Pancreas (tissue), 10 donors: ENCODE data around the gene TTC7B. TPM values are rescaled to one million over a fixed set of nuclear protein-coding genes. Genes with fewer than 3 reads are reported as not detected.

Experiments used
- ATAC-seq, 4 donors: fragments of 200-7000 bp; cut with Tn5 transposase; one replicate each; pipeline versions ENCODE4 v1.8.0 to v1.9.1; 2020; ENCODE audit warnings: mild to moderate bottlenecking in 4 of 4, moderate library complexity in 4 of 4
- DNase-seq, 6 donors: peaks; one replicate each; pipeline ENCODE4 v3.0.0-alpha.2; 2020
- FAIRE-seq: peaks from 2 replicates; lab custom pipeline; 2012; peaks lifted over from hg19 to GRCh38; lab: Jason Lieb, UNC
- H3K27ac ChIP-seq, 4 donors: fragments of 200-600 bp; sonication (generic); 1 replicate in 3 of 4; 2 replicates in 1 of 4; pipeline versions ENCODE4 v1.5.0 to v1.8.0; 2020
- H3K27me3 ChIP-seq, 4 donors: fragments of 200-600 bp; one replicate each; pipeline ENCODE4 v1.8.0; 2021
- H3K36me3 ChIP-seq, 3 donors: fragments of 200-600 bp; sonication (generic) in 1 of 3; one replicate each; pipeline versions ENCODE4 v1.5.0 to v1.8.0; 2020 to 2021
- H3K4me1 ChIP-seq, 3 donors: fragments of 200-600 bp; one replicate each; pipeline ENCODE4 v1.8.0; 2021
- H3K4me3 ChIP-seq, 4 donors: fragments of 200-600 bp; sonication (generic) in 2 of 4; one replicate each; pipeline versions ENCODE4 v1.5.0 to v1.8.0; 2020 to 2021
- H3K9me3 ChIP-seq, 4 donors: fragments of 200-600 bp; one replicate each; pipeline ENCODE4 v1.8.0; 2021
- CTCF ChIP-seq, 4 donors: fragments of 200-600 bp; sonication (generic) in 3 of 4; IDR thresholded peaks; one replicate each; pipeline versions ENCODE4 v1.5.0 to v1.8.0; 2021; ENCODE audit warnings: antibody characterized with exemption in 4 of 4
- WGBS, 2 donors: extraction: QIAGEN DNeasy Blood & Tissue Kit; methylation state at CpG; one replicate each; pipeline ENCODE4 v1.1.7; 2013; 5-methylcytosine and 5-hydroxymethylcytosine counted together
- intact Hi-C, 3 donors: fragments of 100-400 bp; cut with DNase I; formaldehyde crosslinking; loops; one replicate each; pipeline versions ENCODE4 v1.11.1 to v1.14.2; 2022
- polyA plus RNA-seq, 2 donors: library from polyadenylated mRNA; stranded (reverse); fragments of 200-250 nt; gene quantifications; one replicate each; pipeline ENCODE4 v1.2.3, GENCODE V29; 2013
- total RNA-seq, 6 donors: library from RNA; stranded (reverse); fragmentation: NEBNext Ultra II Directional in 4 of 6; extraction: Animal tissue kit (Norgen Biotek cat#: 25700) in 4 of 6; gene quantifications; one replicate each; pipeline versions ENCODE4 v1.2.1 to v1.2.4, GENCODE V29; 2021 to 2023
- donor health status: healthy with polysubstance abuse.
- donor health status: DM: no; HTN: no; CAD: no; lungs with moderate emphysema.
- donor health status: DM: no; HTN: no; CAD: no.
- donor health status: control.
- donor health status: control.
- donor health status: Bipolar disorder and iron deficiency.
- donor health status: DM: yes; HTN: yes; CAD: no.
- donor health status: DM: no; HTN: no; CAD: no.
- donor health status: DM: no; HTN: no; CAD: no.
- donor health status: DM: yes; HTN: yes; CAD: no.

Gene TTC7B
- total and polyA plus RNA-seq, 8 donors, result 8.9 to 39.6 (median 29.6) TPM

GRCh38 chr14:90740946-90741681 lies 75.1 kb downstream of the TTC7B start:
- H3K4me3 ChIP-seq, result no peak overlapping the region
- FAIRE-seq, result no peak
- no peaks in the 10 kb centered on the region for H3K27me3 ChIP-seq
- no peaks in the 10 kb centered on the region for H3K9me3 ChIP-seq
- 92 to 94% methylated on average over 12 of the region's 12 CpGs for WGBS, 2 donors
- no peak for TF ChIP-seq CTCF (IDR thresholded peaks at IDR 0.05)
- no peak for DNase-seq
- H3K4me1 ChIP-seq, result no peaks in the 10 kb centered on the region
- H3K27ac ChIP-seq, result no peak overlapping the region
- intact Hi-C loops, result no loop called here
- ATAC-seq, result no peak
- no peaks in the 10 kb centered on the region for H3K36me3 ChIP-seq

- TF ChIP-seq CTCF (IDR thresholded peaks at IDR 0.05), result no peak
- H3K9me3 ChIP-seq, result no peaks in the 10 kb centered on the region
- DNase-seq (peak in 2 of 6 donors; percentile 53 to 61), ATAC-seq (peak; percentile 83 to 96 (median 91)), FAIRE-seq (no peak)
- no peaks in the 10 kb centered on the region for H3K36me3 ChIP-seq
- no peaks in the 10 kb centered on the region for H3K27me3 ChIP-seq
- intact Hi-C loops, result no loop called here
- WGBS, 2 donors, result 27 to 36% methylated on average over 8 of the region's 8 CpGs
- peak overlapping the region in 2 of 4 donors; percentile 11 to 35 for H3K27ac ChIP-seq
- no peaks in the 10 kb centered on the region for H3K4me1 ChIP-seq
- H3K4me3 ChIP-seq, result no peak overlapping the region
Measured at GRCh38 chr14:90740081-90740480, 76.1 kb downstream of the TTC7B start.

GRCh38 chr14:90739318-90740068 lies 76.7 kb downstream of the TTC7B start:
- Histone ChIP-seq H3K27me3 (no peaks in the 10 kb centered on the region), H3K27ac (peak overlapping the region in 2 of 4 donors; percentile 11 to 35), H3K4me3 (no peak overlapping the region), H3K9me3 (no peaks in the 10 kb centered on the region), H3K4me1 (no peaks in the 10 kb centered on the region), H3K36me3 (no peaks in the 10 kb centered on the region)
- ATAC-seq (peak; percentile 18 to 47 (median 34)), FAIRE-seq (no peak), DNase-seq (no peak)
- no peak for TF ChIP-seq CTCF (IDR thresholded peaks at IDR 0.05)
- 70 to 71% methylated on average over 6 of the region's 6 CpGs for WGBS, 2 donors
- intact Hi-C loops, result no loop called here

- Histone ChIP-seq H3K36me3 (no peaks in the 10 kb centered on the region), H3K4me3 (no peak overlapping the region), H3K9me3 (no peaks in the 10 kb centered on the region), H3K27me3 (no peaks in the 10 kb centered on the region), H3K4me1 (no peaks in the 10 kb centered on the region), H3K27ac (no peak overlapping the region)
- DNase-seq (no peak), ATAC-seq (no peak), FAIRE-seq (no peak)
- WGBS, 2 donors, result 90 to 95% methylated on average over 16 of the region's 16 CpGs
- intact Hi-C loops, result no loop called here
- TF ChIP-seq CTCF (IDR thresholded peaks at IDR 0.05), result no peak
Measured at GRCh38 chr14:90733139-90733808, 83.0 kb downstream of the TTC7B start.
